DLD1 (cell line): ENCODE results near the gene MAST2.

ENCODE experiments used
- in situ Hi-C: cut with HindIII; loops from 2 replicates; pipeline ENCODE4 v1.10.0; 2017; ENCODE audit warnings: low sequenced_read_pairs

Gene MAST2

DNA sequence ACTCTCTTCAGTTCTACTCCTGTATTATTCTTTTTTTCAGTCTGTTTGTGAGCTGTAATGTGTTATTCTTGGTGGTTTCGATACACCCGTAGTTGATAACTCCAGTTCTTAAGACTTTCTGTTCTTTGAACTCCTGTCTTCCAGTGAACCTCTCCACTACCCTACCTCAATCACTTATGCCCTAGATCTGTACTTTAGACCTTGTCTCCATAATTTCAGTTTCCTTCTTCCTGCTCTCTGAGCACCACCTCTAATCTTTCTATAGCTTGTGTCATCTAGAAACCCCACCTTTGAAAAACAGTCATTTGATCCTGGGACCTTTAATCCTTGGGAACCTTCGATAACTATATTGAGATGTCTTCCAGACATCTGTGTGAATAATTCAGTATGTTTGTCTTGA, 169.7 kb downstream of the MAST2 start:
- in situ Hi-C loops, result no loop called here

DNA sequence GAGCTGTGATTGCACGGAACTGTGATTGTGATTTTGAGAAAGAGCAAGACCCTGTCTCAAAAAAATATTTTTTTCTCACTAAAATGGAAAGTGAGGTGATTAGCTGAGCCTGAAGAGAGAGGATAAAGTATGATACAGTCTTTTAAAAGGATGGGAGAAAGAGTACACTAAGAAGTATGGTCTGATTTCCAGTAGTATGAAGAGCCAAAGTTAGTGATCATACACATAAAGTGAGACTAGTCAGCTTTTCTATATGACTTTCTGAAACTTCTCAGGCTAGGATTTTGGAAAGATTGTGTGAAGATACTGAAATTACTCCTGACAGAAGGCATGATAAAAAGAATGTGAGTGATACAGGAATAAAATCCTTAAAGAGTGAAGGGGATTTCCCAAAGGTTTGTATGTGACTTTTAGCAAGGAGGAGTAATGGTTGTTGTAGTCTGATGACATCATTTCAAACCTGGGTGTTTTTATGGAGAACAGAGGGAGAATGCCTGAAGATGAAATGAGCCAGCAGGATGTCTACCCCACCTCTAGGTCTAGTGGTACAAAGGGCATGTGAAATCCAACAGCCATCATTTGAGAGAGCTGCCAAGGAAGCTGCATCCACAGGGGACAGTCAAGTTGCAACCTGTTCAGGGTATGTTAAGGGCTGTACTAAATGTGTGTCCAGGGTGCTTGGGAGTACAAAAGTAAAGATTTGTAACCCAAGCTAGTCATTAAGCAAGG, 171.3 kb downstream of the MAST2 start:
- in situ Hi-C loops, result no loop called here

DNA sequence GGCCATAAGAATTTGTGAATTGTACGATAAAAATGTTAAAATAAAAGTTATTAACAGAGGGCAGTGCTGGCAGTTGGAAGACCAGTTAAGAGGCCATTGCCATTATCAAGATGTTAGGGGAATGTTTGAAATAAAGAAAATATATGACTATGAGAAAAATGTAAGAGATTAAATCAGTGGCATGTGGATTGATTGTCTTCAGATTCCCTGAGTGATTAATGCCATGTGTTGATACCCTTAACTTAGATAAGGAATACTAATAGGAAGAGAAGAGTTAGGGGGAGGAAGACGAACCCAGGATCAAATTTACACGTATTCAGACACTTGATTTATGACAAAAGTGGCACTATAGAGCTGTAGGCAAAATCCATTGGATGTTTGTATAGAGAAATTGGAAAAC, 173.2 kb downstream of the MAST2 start:
- in situ Hi-C loops, result no loop called here

DNA sequence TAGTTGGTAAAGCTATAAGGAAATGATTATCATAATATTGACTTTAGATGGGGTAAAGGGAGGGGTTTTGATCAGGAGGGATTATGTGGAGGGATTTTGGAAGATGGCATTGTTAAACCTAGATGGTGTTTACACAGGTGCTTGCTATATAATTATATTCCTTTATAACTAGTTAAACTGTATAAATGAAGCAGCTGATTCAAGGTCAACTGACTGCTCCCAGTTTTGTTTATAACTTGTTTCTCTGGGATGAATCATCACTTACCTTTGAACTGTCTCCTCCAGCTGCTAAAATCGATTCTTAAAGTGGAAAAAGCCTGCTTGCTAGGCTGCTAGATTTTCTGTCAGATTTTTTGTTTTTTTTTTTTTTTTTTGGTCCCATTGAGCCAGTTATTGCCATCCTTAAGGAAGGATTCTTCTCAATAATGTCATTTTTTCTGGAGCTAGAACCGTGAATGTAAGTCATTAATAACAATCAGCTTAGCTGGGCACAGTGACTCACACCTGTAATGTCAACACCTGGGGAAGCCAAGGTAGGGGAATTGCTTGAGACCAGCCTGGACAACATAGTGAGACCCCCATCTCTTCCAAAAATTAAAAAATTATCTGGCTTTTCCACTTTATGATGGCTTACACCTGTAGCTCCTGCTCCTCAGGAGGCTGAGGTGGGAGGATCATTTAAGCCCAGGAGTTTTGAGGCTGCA, 175.8 kb downstream of the MAST2 start:
- in situ Hi-C loops, result no loop called here

DNA sequence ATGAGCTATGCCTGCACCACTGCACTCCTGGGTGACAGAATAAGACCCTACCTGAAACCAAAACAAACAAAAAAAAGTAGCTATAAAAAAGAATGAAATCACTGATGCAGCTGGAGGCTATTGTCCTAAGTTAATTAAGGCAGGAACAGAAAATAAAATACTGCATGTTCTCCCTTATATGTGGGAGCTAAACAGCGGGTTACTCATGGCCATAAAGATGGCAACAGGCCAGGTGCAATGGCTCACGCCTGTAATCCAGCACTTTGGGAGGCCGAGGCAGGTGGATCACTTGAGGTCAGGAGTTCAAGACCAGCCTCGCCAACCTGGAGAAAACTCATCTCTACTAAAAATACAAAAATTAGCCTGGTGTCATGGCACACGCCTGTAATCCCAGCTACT, 176.4 kb downstream of the MAST2 start:
- in situ Hi-C loops, result no loop called here

DNA sequence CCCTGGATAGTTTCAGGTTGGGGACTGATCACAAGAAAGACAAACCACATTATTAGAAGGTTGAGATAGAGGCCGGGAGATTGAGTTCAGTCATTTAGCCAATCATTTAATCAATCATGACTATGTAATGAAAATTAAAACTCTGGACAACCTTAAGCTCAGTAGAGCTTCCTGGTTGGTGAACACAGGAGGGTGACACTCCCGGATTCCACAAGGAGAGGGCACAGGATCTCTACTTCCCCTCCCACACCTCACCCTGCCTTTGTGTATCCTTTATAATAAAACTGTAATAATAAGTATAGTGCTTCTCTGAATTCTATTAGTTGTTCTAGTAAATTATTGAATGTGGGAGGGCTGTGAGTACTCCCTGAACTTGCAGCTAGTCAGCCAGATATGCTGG, 178.9 kb downstream of the MAST2 start:
- in situ Hi-C loops, result no loop called here

DNA sequence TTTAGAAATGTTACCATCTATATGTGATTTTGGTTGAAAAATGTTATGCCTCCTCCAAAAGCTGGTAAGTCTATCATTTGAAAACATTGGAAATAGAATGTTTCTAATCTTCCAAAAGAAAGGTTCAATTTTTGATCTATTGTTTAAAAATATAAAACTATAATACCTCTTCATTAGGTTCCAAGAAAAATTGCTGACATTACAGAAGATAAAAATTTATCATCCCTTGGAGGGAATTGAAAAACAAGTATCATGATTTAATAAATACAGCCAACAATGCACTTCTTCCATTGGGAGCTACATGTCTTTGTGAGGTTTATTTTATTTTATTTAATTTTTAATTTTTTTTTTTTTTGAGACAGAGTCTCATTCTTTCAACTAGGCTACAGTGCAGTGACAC, 180.6 kb downstream of the MAST2 start:
- in situ Hi-C loops, result no loop called here

DNA sequence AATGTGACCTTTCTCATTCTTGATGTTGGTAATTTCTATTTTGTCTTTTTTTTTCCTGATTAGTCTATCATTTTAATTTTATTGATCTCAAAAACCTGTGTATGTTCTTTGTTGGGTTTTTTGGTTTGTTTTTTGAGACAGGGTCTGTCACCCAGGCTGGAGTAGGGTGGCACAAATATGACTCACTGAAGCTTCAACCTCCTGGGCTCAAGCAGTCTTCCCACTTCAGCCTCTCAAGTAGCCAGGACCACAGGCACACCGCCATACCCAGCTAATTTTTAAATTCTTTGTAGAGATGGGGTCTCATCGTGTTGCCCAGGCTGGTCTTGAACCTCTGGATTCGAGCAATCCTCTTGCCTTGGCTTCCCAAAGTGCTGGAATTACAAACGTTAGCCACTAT, 183.8 kb downstream of the MAST2 start:
- in situ Hi-C loops, result no loop called here

DNA sequence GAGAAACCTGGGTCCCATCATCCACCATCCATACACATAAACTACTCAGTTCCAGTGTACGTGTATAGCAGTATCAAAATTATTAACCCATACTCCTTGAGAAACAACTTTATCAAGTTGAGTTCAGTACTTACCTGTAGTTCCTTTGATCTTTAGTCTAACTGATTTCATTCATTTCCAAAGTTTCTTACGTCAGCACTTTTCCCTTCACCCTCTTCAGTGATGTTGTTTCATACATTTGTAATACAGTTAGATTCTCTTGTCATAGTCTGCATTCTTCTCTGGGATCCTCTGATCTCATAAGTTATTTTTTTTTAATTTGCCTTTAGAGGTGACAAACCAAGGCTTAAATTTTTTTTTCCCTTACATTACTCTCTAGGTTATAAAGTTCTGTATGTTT, 185.8 kb downstream of the MAST2 start:
- in situ Hi-C loops, result no loop called here

DNA sequence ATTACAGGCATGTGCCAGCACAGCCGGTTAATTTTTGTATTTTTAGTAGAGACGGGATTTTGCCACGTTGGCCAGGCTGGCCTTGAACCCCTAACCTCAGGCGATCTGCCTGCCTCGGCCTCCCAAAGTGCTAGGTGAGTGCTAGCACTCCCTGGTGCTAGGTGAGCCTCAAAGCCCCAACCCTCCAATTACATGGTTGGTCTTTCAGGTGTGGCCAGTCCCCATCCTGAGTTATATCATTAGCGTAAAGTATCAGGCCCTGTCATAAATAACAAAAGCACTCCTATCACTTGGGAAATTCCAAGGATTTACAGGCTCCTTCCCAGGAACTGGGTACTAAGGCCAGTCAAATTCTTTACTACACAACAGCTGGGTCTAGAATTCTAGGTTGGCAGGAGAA, 191.0 kb downstream of the MAST2 start:
- in situ Hi-C loops, result no loop called here

DNA sequence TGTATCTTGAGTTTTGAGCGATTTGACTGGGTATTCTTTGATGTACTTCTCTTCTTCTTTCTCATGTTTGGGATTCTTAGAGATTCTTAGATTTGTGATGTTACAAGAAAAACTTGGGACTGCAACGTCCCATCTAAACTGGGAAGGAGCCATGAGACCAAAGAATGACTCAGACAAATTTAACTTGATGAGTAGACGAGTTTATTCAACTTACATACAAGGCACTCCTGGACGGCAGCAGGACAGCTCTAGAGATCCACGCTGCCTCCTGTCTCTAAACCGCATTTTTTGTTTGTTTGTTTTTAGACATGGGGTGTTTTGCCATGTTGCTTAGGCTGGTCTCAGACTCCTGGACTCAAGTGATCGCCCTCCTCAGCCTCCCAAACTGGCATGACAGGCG, 191.9 kb downstream of the MAST2 start:
- in situ Hi-C loops, result no loop called here

DNA sequence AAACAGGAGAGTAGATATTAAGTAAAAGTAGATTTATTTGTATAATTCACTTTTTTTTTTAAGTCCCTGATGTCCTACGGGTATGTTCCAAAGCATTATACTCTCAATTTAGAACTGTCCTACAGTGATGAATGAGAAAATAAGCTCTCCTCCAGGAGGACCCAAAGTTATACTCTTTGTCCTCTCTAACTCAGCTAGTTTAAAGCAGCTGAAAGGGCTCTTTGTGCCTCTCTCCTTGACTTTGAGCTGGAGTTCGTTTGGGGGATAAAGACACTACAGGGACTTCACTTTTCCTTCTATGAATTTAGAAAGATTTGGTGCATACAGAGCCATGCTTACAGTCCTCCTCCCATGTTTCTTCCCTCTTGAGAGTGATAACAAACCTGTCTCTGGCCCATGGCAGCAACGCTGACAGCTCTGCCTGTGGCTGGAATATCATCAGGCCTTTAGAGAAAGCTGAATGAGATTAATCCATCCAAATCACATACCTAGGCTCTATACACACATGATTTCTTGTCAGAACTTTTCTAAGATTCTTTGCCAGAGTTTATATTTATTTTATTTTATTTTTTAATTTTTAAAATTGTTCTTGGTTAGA, 194.7 kb downstream of the MAST2 start:
- in situ Hi-C loops, result no loop called here

DNA sequence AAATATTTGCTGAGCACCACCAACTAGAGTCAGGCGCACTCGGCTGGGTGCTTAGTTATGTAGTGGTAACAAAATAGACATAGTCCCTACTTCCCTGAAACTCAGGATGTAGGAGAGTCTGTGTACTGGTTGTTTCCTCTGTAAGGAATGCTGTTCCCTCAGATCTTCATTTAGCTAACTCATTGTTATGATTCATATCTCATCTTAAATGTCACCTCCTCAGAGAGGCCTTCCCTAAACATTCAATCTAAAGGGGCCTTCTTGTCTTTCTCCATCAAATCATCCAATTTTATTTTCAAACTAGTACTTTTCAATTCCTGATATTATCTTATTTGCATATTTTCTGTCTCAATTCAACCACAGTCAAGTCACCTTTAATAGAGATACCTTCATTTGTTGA, 196.1 kb downstream of the MAST2 start:
- in situ Hi-C loops, result no loop called here

DNA sequence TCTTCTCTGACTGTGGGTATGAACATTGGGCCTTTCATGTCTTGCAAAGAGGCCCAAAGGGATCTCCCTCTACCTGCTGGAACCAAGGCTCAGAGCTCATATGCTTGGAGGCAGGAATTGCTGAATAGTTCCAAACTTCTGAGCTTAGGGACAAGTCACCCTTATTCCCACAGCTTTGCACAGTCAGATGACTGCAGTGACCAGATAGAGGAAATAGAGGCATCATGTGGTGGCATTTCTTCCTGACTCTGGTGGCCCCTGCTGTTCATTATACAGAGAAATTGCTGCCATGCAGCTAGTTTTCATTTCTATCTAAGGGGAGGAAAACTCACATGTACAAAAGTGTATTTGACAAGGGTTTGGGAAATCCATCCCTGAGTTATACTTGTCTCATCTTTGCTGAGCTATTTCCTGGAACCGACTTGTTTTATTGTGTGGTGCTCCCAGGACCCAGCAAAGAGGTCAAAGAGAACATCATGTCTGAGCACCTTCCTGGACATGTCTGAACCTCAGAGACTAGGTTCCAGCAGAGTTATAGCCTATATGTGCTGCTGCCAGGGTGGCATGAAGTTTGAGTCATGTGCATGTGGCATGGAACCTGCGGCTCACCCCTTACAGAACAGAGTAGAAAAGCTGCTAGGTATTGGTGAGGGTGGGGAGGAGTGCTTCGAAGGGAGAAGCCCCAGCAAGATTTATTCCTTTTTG, 197.8 kb downstream of the MAST2 start:
- in situ Hi-C loops, result no loop called here

DNA sequence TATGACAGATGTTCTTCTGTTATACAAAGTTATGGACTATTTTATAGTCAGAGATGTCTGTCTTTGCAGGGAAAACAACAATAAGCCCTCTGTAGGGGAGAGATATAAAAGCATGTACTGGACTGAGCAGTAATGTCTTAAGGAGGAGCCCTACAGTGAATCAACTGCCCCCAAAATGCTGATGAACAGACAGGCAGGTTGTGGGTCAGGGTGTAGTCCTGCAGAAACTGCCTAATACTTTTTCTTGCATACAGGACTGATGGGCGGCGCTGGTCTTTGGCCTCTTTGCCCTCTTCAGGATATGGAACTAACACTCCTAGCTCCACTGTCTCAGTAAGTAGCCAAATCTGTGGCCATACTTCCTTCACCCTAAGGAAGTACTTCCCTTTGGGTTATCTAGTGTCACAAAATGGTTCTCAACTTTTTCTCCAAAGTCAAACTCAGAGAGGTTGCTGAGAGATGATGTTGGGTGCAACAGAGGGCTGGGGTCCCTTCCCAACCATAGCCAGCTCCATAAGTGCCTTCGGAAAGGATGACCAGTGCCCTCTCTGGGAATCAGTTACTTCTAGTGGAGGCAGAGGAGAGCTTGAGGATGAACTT, 199.2 kb downstream of the MAST2 start:
- in situ Hi-C loops, result no loop called here

DNA sequence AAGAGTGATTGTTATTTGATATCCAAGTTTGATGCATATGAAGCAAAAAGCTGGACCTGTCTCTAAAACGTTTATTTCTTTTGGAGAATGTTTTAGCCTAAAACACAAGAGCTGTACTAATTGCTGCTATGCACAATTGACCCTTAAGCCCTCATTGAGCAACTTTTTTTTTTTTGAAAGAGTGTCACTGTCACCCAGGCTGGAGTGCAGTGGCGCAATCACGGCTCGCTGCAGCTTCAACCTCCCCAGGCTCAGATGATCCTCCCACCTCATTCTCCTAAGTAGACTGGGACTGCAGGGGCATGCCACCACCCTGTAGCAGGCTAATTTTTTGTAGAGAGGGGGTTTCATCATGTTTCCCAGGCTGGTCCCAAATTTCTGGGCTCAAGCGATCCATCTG, 199.9 kb downstream of the MAST2 start:
- in situ Hi-C loops, result no loop called here

DNA sequence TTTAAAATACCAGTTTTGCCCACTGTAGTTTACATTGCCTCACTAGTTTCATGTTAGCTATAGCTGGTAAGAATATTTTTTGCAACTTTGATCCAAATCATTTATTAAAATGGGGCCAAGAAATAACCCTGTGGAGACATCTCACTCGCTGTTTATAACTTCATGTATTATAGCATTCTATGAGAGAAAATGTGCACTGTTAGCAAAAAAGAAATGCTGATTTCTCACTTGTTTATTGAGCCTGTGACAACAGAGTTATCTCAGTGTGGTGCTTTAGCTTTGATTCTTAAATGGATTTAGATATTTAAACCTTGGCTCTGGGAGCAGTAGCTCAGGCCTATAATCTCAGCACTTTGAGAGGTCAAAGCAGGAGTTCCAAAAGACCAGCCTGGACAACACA, 201.1 kb downstream of the MAST2 start:
- in situ Hi-C loops, result no loop called here

DNA sequence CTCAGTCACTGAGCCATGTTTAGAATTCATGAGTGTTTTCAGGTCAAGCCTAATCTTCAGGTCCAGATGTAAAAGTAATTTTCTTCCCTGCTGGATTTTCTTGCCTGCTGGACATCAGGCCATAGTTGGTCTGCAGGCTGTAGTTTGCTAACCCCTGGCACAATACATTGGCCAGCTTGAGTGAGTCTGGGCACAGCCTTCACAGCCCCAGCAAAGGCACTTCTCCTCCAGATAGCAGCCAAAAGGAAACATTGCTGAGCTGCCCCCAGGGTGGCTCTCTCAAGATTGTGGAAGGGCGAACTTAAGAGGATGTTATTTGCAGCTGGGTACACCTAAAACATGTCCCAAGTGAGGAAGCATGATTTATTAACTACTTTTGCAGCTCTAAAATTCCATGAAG, 202.2 kb downstream of the MAST2 start:
- in situ Hi-C loops, result no loop called here

DNA sequence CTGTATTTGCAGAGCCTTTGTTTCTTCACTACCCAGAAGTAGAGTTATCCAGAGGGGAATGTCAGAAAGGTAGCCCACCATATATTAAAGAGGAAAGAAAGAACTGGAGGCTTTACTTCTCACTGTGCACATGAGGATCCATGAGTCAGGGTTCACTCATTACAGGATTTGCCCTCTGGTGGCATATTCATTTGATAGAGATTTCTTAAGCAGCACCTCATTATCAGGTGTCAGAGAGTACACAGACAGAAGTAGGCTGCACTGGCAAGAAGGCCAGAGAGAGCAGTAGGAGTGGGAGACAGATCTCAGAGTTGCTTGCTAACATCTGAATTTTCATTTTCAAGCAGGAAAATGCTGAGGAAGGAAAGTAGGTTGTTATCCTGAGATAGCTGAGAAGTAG, 205.2 kb downstream of the MAST2 start:
- in situ Hi-C loops, result no loop called here

DNA sequence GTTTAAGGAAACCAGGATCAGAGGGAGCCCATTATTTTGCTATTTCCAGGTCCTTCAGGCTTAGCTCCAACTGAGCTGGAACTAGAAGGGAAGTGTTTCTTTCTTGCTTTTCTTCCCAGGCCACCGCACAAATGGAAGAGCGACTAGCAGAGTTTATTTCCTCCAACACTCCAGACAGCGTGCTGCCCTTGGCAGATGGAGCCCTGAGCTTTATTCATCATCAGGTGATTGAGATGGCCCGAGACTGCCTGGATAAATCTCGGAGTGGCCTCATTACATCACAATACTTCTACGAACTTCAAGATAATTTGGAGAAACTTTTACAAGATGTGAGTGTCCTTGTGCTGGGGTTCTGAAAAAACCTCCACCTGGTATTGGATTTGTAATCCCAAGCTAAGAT, 207.2 kb downstream of the MAST2 start:
- in situ Hi-C loops, result no loop called here

DNA sequence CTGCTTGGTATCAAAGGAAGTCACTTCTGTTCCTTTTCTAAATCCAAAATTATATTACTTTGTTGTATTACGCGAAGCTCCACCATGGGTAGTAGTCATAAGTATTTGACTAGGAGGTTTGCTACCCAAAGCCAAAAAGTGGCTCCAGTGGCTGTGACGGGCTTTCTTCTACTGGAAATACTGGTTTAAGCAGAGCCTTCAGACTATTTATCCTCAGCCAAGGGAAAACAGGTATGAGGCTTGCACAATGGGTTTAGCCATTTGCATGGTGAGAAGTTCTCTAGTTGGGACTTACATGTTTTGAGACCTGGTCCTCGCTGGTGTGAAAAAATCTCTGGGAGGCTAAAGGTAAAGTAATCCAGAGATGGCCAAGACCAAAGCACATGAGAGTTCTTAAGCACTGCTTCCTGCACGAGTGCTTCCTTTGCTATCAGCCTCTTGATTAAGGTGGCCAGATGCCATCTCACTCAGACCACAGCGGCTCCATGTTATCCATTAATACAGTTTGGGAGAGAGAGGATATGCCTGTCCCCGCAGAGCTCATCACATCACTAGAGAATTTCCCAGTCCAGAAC, 207.8 kb downstream of the MAST2 start:
- in situ Hi-C loops, result no loop called here
